ENCODE measurements around the gene SP1.
A peak's percentile ranks its signal among the peaks of the same experiment; 100 is the strongest.

SP1 gene

GRCh38 chr12:53450936-53451335 is 71.0 kb downstream of the SP1 start:
- Histone ChIP-seq H3K9ac (ENCODE audit: low read length in 2 of 2) (no peak overlapping the region), H3K36me3 (ENCODE audit: control insufficient read depth in 2 of 2, insufficient read depth in 2 of 2, low read length in 2 of 2) (peaks cover 17 to 18% of the 10 kb centered on the region in 2 donors), H3K27ac (ENCODE audit: low read length) (no peak overlapping the region), H3K4me1 (ENCODE audit: control insufficient read depth, insufficient read depth, low read length) (peaks cover 21% of the 10 kb centered on the region), H3K9me3 (ENCODE audit: control insufficient read depth in 2 of 2, low read length in 2 of 2) (no peaks in the 10 kb centered on the region), H3K27me3 (ENCODE audit: control insufficient read depth in 1 of 2, insufficient read depth in 2 of 2, low read length in 2 of 2) (no peaks in the 10 kb centered on the region), H3K4me3 (ENCODE audit: low read length in 2 of 2) (no peak overlapping the region)

- Histone ChIP-seq H3K27ac (ENCODE audit: low read length) (peak within 1 kb of the TSS; percentile 92), H3K4me3 (ENCODE audit: low read length in 2 of 2) (peak within 1 kb of the TSS; percentile 85 to 88), H3K9ac (ENCODE audit: low read length in 2 of 2) (peak within 1 kb of the TSS; percentile 85 to 92), H3K27me3 (ENCODE audit: control insufficient read depth in 1 of 2, insufficient read depth in 2 of 2, low read length in 2 of 2) (no peaks in the 10 kb centered on the region), H3K36me3 (ENCODE audit: control insufficient read depth in 2 of 2, insufficient read depth in 2 of 2, low read length in 2 of 2) (peaks cover 19 to 23% of the 10 kb centered on the region in 2 donors), H3K4me1 (ENCODE audit: control insufficient read depth, insufficient read depth, low read length) (peaks cover 21% of the 10 kb centered on the region), H3K9me3 (ENCODE audit: control insufficient read depth in 2 of 2, low read length in 2 of 2) (no peaks in the 10 kb centered on the region)
Measured at GRCh38 chr12:53451661-53452158, 71.7 kb downstream of the SP1 start, which contains the start of gene PCBP2. PCBP2 (plus strand) TSS chr12:53452102; CDS start chr12:53454801, 2,699 bp downstream.

DNA sequence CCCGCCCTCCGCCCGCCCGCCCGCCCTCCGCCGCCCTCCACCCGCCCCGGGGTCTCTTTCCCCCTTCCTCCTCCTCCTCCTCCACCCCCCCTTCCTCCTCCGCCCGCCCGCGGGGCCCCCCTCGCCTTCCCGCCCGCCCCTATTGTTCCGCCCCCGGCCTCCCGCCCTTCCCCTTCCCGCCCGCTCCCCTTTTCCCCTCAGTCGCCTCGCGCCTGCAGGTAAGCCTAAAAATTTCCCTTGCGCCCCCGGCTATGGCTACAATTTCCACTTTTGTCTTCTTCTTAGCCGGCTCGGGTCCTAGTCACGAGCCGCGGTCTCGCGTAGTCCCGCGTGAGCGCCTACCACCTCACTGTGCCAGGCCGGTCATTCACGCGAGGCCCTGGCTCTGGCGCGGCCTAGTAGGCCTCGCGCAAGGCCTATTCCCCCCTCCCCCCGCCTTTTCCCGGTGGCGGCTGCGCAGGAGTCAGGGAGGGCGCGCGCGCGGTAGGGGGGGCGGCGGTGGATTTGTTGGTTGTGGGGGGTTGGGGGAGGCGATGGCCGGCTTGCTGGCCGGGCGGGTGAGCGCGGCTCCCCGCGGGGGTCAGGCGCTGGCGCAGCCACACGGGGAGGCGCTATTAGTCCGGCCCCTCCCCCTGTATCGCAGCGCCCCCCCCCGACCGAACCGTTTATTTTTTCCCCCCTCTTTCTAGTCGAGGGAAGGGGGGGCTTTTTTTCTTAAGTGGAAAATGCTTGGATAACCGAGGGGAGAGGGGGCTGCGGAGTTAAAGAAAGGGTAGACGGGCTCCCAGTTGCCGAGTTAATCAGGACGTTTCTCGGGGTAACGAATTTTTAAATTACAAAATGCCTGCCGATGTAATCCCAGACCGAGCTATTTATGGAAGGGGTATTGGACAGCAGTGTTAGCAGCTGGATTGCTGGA is 72.4 kb downstream of the SP1 start:
- Histone ChIP-seq H3K9me3 (ENCODE audit: control insufficient read depth in 2 of 2, low read length in 2 of 2) (no peaks in the 10 kb centered on the region), H3K9ac (ENCODE audit: low read length in 2 of 2) (peak overlapping the region; percentile 85 to 92), H3K27me3 (ENCODE audit: control insufficient read depth in 1 of 2, insufficient read depth in 2 of 2, low read length in 2 of 2) (no peaks in the 10 kb centered on the region), H3K4me1 (ENCODE audit: control insufficient read depth, insufficient read depth, low read length) (peaks cover 21% of the 10 kb centered on the region), H3K27ac (ENCODE audit: low read length) (peak overlapping the region; percentile 92), H3K36me3 (ENCODE audit: control insufficient read depth in 2 of 2, insufficient read depth in 2 of 2, low read length in 2 of 2) (peaks cover 25 to 28% of the 10 kb centered on the region in 2 donors), H3K4me3 (ENCODE audit: low read length in 2 of 2) (peak overlapping the region; percentile 85 to 88)

DNA sequence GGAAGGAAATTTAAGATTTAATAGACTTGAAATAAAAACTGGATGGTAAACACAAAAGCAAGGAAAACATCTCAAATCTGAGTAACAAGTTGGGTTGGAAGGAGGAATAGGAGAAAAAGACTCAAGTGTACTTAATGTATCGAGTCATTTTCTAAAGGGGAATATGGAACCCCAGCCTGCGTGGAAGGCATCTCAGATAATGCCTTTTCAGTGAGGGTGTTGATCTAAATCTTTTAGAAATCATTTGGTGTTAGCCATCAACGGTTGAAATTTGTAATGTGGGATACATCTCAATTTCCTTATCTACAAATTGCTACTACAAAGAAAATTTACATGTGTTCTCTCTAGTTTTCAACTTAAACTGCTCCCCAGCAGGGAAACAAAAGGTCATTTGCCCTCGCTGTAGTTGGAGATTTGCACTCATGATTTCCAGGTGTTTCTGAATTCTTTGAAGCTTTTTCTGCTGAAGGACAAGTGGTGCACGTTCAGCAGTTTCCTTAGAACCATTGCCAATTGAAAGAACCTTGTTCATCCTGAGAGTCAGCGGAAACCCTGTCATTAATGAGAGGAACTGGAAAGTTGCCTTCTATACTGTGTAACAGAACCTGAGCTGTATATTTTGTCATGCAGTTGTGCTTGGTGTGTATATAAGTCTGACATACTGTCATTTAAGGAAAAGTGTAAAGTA is 74.1 kb downstream of the SP1 start:
- H3K4me1 ChIP-seq (ENCODE audit: control insufficient read depth, insufficient read depth, low read length) = peaks cover 21% of the 10 kb centered on the region
- H3K9me3 ChIP-seq (ENCODE audit: control insufficient read depth in 2 of 2, low read length in 2 of 2) = no peaks in the 10 kb centered on the region
- H3K4me3 ChIP-seq (ENCODE audit: low read length in 2 of 2) = peak overlapping the region; percentile 40 to 88
- H3K36me3 ChIP-seq (ENCODE audit: control insufficient read depth in 2 of 2, insufficient read depth in 2 of 2, low read length in 2 of 2) = peaks cover 33 to 37% of the 10 kb centered on the region in 2 donors
- no peaks in the 10 kb centered on the region for H3K27me3 ChIP-seq (ENCODE audit: control insufficient read depth in 1 of 2, insufficient read depth in 2 of 2, low read length in 2 of 2)
- no peak overlapping the region for H3K27ac ChIP-seq (ENCODE audit: low read length)
- H3K9ac ChIP-seq (ENCODE audit: low read length in 2 of 2) = peak overlapping the region in 1 of 2 donors; percentile 85

DNA sequence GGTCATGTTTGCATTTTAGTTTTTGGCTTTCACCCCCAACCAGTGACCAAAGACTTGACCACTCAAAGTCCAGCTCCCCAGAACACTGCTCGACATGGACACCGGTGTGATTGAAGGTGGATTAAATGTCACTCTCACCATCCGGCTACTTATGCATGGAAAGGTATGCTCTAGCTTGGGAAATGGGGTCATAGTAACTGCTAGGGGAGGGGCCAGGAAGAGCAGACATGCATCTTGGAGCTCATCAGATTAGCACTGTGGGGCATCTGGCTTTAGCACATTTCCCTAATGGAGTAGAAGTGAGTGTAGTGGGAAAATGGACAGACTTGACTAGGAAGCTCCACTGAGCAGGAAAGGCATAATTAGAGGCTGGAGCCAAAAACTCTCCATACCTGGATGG is 74.7 kb downstream of the SP1 start:
- H3K4me3 ChIP-seq (ENCODE audit: low read length in 2 of 2) = no peak overlapping the region
- H3K27me3 ChIP-seq (ENCODE audit: control insufficient read depth in 1 of 2, insufficient read depth in 2 of 2, low read length in 2 of 2) = no peaks in the 10 kb centered on the region
- H3K9ac ChIP-seq (ENCODE audit: low read length in 2 of 2) = no peak overlapping the region
- no peaks in the 10 kb centered on the region for H3K9me3 ChIP-seq (ENCODE audit: control insufficient read depth in 2 of 2, low read length in 2 of 2)
- H3K36me3 ChIP-seq (ENCODE audit: control insufficient read depth in 2 of 2, insufficient read depth in 2 of 2, low read length in 2 of 2) = peaks cover 36 to 44% of the 10 kb centered on the region in 2 donors
- peaks cover 21% of the 10 kb centered on the region for H3K4me1 ChIP-seq (ENCODE audit: control insufficient read depth, insufficient read depth, low read length)
- H3K27ac ChIP-seq (ENCODE audit: low read length) = no peak overlapping the region

- Histone ChIP-seq H3K4me3 (ENCODE audit: low read length in 2 of 2) (no peak overlapping the region), H3K27me3 (ENCODE audit: control insufficient read depth in 1 of 2, insufficient read depth in 2 of 2, low read length in 2 of 2) (no peaks in the 10 kb centered on the region), H3K4me1 (ENCODE audit: control insufficient read depth, insufficient read depth, low read length) (peaks cover 29% of the 10 kb centered on the region), H3K27ac (ENCODE audit: low read length) (no peak overlapping the region), H3K9ac (ENCODE audit: low read length in 2 of 2) (no peak overlapping the region), H3K36me3 (ENCODE audit: control insufficient read depth in 2 of 2, insufficient read depth in 2 of 2, low read length in 2 of 2) (peaks cover 57 to 65% of the 10 kb centered on the region in 2 donors), H3K9me3 (ENCODE audit: control insufficient read depth in 2 of 2, low read length in 2 of 2) (no peaks in the 10 kb centered on the region)
Measured at GRCh38 chr12:53456654-53457366, 76.8 kb downstream of the SP1 start.

DNA sequence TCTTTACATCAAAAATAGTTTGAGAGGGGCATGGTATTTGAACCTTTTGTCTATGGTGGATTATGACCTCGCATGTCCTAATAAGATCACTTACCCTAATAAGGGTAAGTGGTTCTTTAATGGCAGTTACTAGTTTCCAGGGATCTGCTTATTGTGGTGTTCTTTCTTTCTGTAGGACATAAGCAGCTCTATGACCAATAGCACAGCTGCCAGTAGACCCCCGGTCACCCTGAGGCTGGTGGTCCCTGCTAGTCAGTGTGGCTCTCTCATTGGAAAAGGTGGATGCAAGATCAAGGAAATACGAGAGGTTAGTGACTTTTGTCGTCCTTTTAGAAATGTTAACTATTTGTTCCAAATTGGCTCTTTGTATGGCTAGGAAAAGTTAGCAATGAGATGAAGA is 79.1 kb downstream of the SP1 start:
- peaks cover 21% of the 10 kb centered on the region for H3K4me1 ChIP-seq (ENCODE audit: control insufficient read depth, insufficient read depth, low read length)

DNA sequence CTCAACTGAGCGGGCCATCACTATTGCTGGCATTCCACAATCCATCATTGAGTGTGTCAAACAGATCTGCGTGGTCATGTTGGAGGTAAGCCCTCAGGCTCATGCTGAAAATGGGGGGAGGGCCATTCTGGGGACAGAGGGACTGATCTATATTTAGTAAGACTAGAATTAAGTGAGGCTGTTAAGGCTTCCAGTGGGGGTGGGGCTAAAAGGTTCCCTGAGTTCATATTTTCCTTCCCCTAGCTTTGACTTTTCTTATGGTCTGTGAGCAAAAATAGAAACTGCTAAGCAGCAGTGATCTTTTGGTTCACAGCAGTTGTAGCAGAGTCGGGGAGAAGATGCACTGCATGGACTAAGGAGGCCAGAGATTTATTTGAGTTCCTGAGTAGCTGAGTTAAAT is 81.1 kb downstream of the SP1 start:
- H3K9ac ChIP-seq (ENCODE audit: low read length in 2 of 2) = peak overlapping the region in 1 of 2 donors; percentile 30
- H3K27ac ChIP-seq (ENCODE audit: low read length) = no peak overlapping the region
- no peaks in the 10 kb centered on the region for H3K9me3 ChIP-seq (ENCODE audit: control insufficient read depth in 2 of 2, low read length in 2 of 2)
- H3K27me3 ChIP-seq (ENCODE audit: control insufficient read depth in 1 of 2, insufficient read depth in 2 of 2, low read length in 2 of 2) = no peaks in the 10 kb centered on the region
- peaks cover 77 to 85% of the 10 kb centered on the region in 2 donors for H3K36me3 ChIP-seq (ENCODE audit: control insufficient read depth in 2 of 2, insufficient read depth in 2 of 2, low read length in 2 of 2)
- no peak overlapping the region for H3K4me3 ChIP-seq (ENCODE audit: low read length in 2 of 2)
- peaks cover 18% of the 10 kb centered on the region for H3K4me1 ChIP-seq (ENCODE audit: control insufficient read depth, insufficient read depth, low read length)

More for the DNA sequence above, 79.1 kb downstream of the SP1 start:
- no peak overlapping the region for H3K27ac ChIP-seq (ENCODE audit: low read length)
- H3K9ac ChIP-seq (ENCODE audit: low read length in 2 of 2) = no peak overlapping the region
- peaks cover 73 to 87% of the 10 kb centered on the region in 2 donors for H3K36me3 ChIP-seq (ENCODE audit: control insufficient read depth in 2 of 2, insufficient read depth in 2 of 2, low read length in 2 of 2)
- H3K27me3 ChIP-seq (ENCODE audit: control insufficient read depth in 1 of 2, insufficient read depth in 2 of 2, low read length in 2 of 2) = no peaks in the 10 kb centered on the region
- H3K4me3 ChIP-seq (ENCODE audit: low read length in 2 of 2) = no peak overlapping the region
- no peaks in the 10 kb centered on the region for H3K9me3 ChIP-seq (ENCODE audit: control insufficient read depth in 2 of 2, low read length in 2 of 2)

GRCh38 chr12:53461591-53461990 is 81.6 kb downstream of the SP1 start:
- Histone ChIP-seq H3K36me3 (ENCODE audit: control insufficient read depth in 2 of 2, insufficient read depth in 2 of 2, low read length in 2 of 2) (peaks cover 79 to 87% of the 10 kb centered on the region in 2 donors), H3K27me3 (ENCODE audit: control insufficient read depth in 1 of 2, insufficient read depth in 2 of 2, low read length in 2 of 2) (no peaks in the 10 kb centered on the region), H3K4me3 (ENCODE audit: low read length in 2 of 2) (no peak overlapping the region), H3K27ac (ENCODE audit: low read length) (no peak overlapping the region), H3K9ac (ENCODE audit: low read length in 2 of 2) (no peak overlapping the region), H3K9me3 (ENCODE audit: control insufficient read depth in 2 of 2, low read length in 2 of 2) (no peaks in the 10 kb centered on the region), H3K4me1 (ENCODE audit: control insufficient read depth, insufficient read depth, low read length) (peaks cover 18% of the 10 kb centered on the region)

- Histone ChIP-seq H3K4me3 (ENCODE audit: low read length in 2 of 2) (no peak overlapping the region), H3K4me1 (ENCODE audit: control insufficient read depth, insufficient read depth, low read length) (peaks cover 18% of the 10 kb centered on the region), H3K36me3 (ENCODE audit: control insufficient read depth in 2 of 2, insufficient read depth in 2 of 2, low read length in 2 of 2) (peaks cover 85 to 94% of the 10 kb centered on the region in 2 donors), H3K27ac (ENCODE audit: low read length) (no peak overlapping the region), H3K27me3 (ENCODE audit: control insufficient read depth in 1 of 2, insufficient read depth in 2 of 2, low read length in 2 of 2) (no peaks in the 10 kb centered on the region), H3K9ac (ENCODE audit: low read length in 2 of 2) (no peak overlapping the region), H3K9me3 (ENCODE audit: control insufficient read depth in 2 of 2, low read length in 2 of 2) (no peaks in the 10 kb centered on the region)
Measured at GRCh38 chr12:53462935-53463334, 83.0 kb downstream of the SP1 start.

Data from stomach smooth muscle (tissue), 2 donors.